HEK293 (cell line): Measurements from ENCODE around the gene CRY2.

Experiments
- CTCF ChIP-seq: fragments of 450-650 bp; formaldehyde crosslinking; IDR thresholded peaks from 2 replicates; pipeline ENCODE4 v1.5.1; 2016; ENCODE audit warnings: missing biosample characterization, missing genetic modification characterization
- MEIS1 ChIP-seq: sonication (generic); formaldehyde crosslinking; IDR thresholded peaks from 2 replicates; pipeline ENCODE4 v1.8.1; 2022; ENCODE audit warnings: missing genetic modification reagents, mild to moderate bottlenecking, borderline replicate concordance
- MYNN ChIP-seq: fragments of 450-650 bp; formaldehyde crosslinking; IDR thresholded peaks from 2 replicates; pipeline ENCODE4 v1.5.1; 2016; ENCODE audit warnings: missing biosample characterization, missing genetic modification characterization, borderline replicate concordance
- SETDB1 ChIP-seq: IDR thresholded peaks from one replicate; pipeline ENCODE4 v1.6.1; 2017; ENCODE audit warnings: mild to moderate bottlenecking, low read length, moderate library complexity, mixed read lengths; ENCODE audit not compliant: insufficient read length
- SP2 ChIP-seq: fragments of 450-650 bp; formaldehyde crosslinking; IDR thresholded peaks from 2 replicates; pipeline ENCODE4 v1.5.1; 2016; ENCODE audit warnings: missing biosample characterization, missing genetic modification characterization
- ZNF148 ChIP-seq: fragments of 450-650 bp; formaldehyde crosslinking; IDR thresholded peaks from 2 replicates; pipeline ENCODE4 v1.5.0; 2017; ENCODE audit warnings: missing biosample characterization, missing genetic modification characterization, borderline replicate concordance
- ZNF350 ChIP-seq: fragments of 450-650 bp; formaldehyde crosslinking; IDR thresholded peaks from 2 replicates; pipeline ENCODE4 v1.5.0; 2017; ENCODE audit warnings: missing biosample characterization, mild to moderate bottlenecking, missing genetic modification characterization
- ZNF362 ChIP-seq: fragments of 450-650 bp; formaldehyde crosslinking; IDR thresholded peaks from 2 replicates; pipeline ENCODE4 v1.5.1; 2016; ENCODE audit warnings: missing biosample characterization, missing genetic modification characterization
- ZNF391 ChIP-seq: fragments of 450-650 bp; formaldehyde crosslinking; IDR thresholded peaks from 2 replicates; pipeline ENCODE4 v1.5.1; 2016; ENCODE audit warnings: low read depth, missing biosample characterization, missing genetic modification characterization, borderline replicate concordance
- ZNF473 ChIP-seq: fragments of 450-650 bp; formaldehyde crosslinking; IDR thresholded peaks from 2 replicates; pipeline ENCODE4 v1.5.1; 2017; ENCODE audit warnings: missing biosample characterization, missing genetic modification characterization
- ZNF488 ChIP-seq: fragments of 450-650 bp; formaldehyde crosslinking; IDR thresholded peaks from 2 replicates; pipeline ENCODE4 v1.5.1; 2016; ENCODE audit warnings: missing biosample characterization, missing genetic modification characterization
- ZNF530 ChIP-seq: fragments of 450-650 bp; formaldehyde crosslinking; IDR thresholded peaks from 2 replicates; pipeline ENCODE4 v1.5.1; 2016; ENCODE audit warnings: low read depth, missing biosample characterization, missing genetic modification characterization
- ZNF639 ChIP-seq: fragments of 450-650 bp; formaldehyde crosslinking; IDR thresholded peaks from 2 replicates; pipeline ENCODE4 v1.5.1; 2016; ENCODE audit warnings: missing biosample characterization, missing genetic modification characterization
- ZSCAN23 ChIP-seq: fragments of 450-650 bp; formaldehyde crosslinking; IDR thresholded peaks from 2 replicates; pipeline ENCODE4 v1.5.1; 2016; ENCODE audit warnings: missing biosample characterization, missing genetic modification characterization

- TF ChIP-seq ZNF488 (tag by site-specific recombination) (no peak), MYNN (tag by site-specific recombination) (no peak), ZNF362 (tag by site-specific recombination) (no peak), ZNF391 (tag by site-specific recombination) (no peak), CTCF (tag by site-specific recombination) (no peak), ZNF148 (tag by site-specific recombination) (no peak), ZNF473 (tag by site-specific recombination) (no peak), MEIS1 (no peak), ZNF350 (no peak), ZNF530 (no peak), SETDB1 (no peak), SP2 (tag by site-specific recombination) (no peak), ZNF639 (tag by site-specific recombination) (no peak), ZSCAN23 (tag by site-specific recombination) (no peak)
Measured at GRCh38 chr11:45852018-45852711, 4.9 kb downstream of the CRY2 start.
